PC-3 (cell line): ENCODE data around the gene KCNG2. TPM values are rescaled to one million over a fixed set of nuclear protein-coding genes. Genes with fewer than 3 reads are reported as not detected.

Experiments
- ATAC-seq: fragments of 200-7000 bp; cut with Tn5 transposase; 2 replicates; pipeline ENCODE4 v1.9.1; 2020; ENCODE audit warnings: mild to moderate bottlenecking, moderate library complexity
- BruUV-seq: library from RNA; stranded (reverse); fragments of 400-500 nt; replicated peaks from 2 replicates; lab custom pipeline; 2021; lab: Mats Ljungman, UMichigan
- CTCF ChIA-PET: fragments of 300-600 bp; sonication (Branson Sonifier 250); formaldehyde crosslinking; loops from one replicate; lab custom pipeline; 2022; ENCODE audit warnings: antibody characterized with exemption; lab: Charles Lee
- POLR2A ChIA-PET: fragments of 300-600 bp; sonication (Branson Sonifier 250); formaldehyde crosslinking; loops from one replicate; lab custom pipeline; 2022; ENCODE audit warnings: antibody characterized with exemption; ENCODE audit not compliant: unreplicated experiment; lab: Charles Lee
- DNase-seq: peaks from one replicate; pipeline ENCODE4 v3.0.0-alpha.2; 2015
- H2AFZ ChIP-seq: fragments of 300-600 bp; sonication (generic); 2 replicates; pipeline ENCODE4 v1.6.0; 2016; ENCODE audit warnings: antibody characterized with exemption, low read length
- H3F3A ChIP-seq: fragments of 300-600 bp; sonication (generic); one replicate; pipeline ENCODE4 v1.6.0; 2017; ENCODE audit warnings: antibody characterized with exemption, low read length, control low read depth, mild to moderate bottlenecking; ENCODE audit not compliant: unreplicated experiment
- H3K27ac ChIP-seq: fragments of 300-600 bp; sonication (generic); 2 replicates; pipeline ENCODE4 v1.5.1; 2016; ENCODE audit warnings: mild to moderate bottlenecking, low read length
- H3K27me3 ChIP-seq: fragments of 300-600 bp; sonication (generic); 2 replicates; pipeline ENCODE4 v1.6.1; 2016; ENCODE audit warnings: low read length, mixed read lengths
- H3K36me3 ChIP-seq: fragments of 300-600 bp; sonication (generic); 2 replicates; pipeline ENCODE4 v1.6.1; 2016; ENCODE audit warnings: low read depth, mixed run types, low read length, mixed read lengths
- H3K4me1 ChIP-seq: fragments of 300-600 bp; sonication (generic); 2 replicates; pipeline ENCODE4 v1.5.1; 2016; ENCODE audit warnings: low read length; ENCODE audit not compliant: insufficient read depth
- H3K4me2 ChIP-seq: fragments of 300-600 bp; sonication (generic); 2 replicates; pipeline ENCODE4 v1.6.0; 2016; ENCODE audit warnings: low read length
- H3K4me3 ChIP-seq: fragments of 300-600 bp; sonication (generic); 2 replicates; pipeline ENCODE4 v1.5.1; 2016; ENCODE audit warnings: mild to moderate bottlenecking, low read length, mixed read lengths
- H3K79me2 ChIP-seq: fragments of 300-600 bp; sonication (generic); 2 replicates; pipeline ENCODE4 v1.6.1; 2017; ENCODE audit warnings: low read length, mixed read lengths
- H3K9ac ChIP-seq: fragments of 300-600 bp; sonication (generic); 2 replicates; pipeline ENCODE4 v1.6.0; 2016; ENCODE audit warnings: mild to moderate bottlenecking, low read length
- H3K9me2 ChIP-seq: fragments of 300-600 bp; sonication (generic); replicated peaks from 2 replicates; pipeline ENCODE4 v1.6.1; 2016; ENCODE audit warnings: mixed run types, low read length, mixed read lengths
- H3K9me3 ChIP-seq: fragments of 300-600 bp; sonication (generic); 2 replicates; pipeline ENCODE4 v1.6.1; 2016; ENCODE audit warnings: low read length, mixed read lengths
- H4K20me1 ChIP-seq: fragments of 300-600 bp; sonication (generic); 2 replicates; pipeline ENCODE4 v1.6.1; 2016; ENCODE audit warnings: low read length, mixed read lengths
- CTCF ChIP-seq: fragments of 300-600 bp; sonication (generic); conservative IDR thresholded peaks from 2 replicates; pipeline ENCODE4 v1.5.1; 2017; ENCODE audit warnings: antibody characterized with exemption, low read depth, mild to moderate bottlenecking, low read length
- EZH2 ChIP-seq: fragments of 300-600 bp; sonication (generic); IDR thresholded peaks from one replicate; pipeline ENCODE4 v1.6.1; 2017; ENCODE audit warnings: antibody characterized with exemption, mild to moderate bottlenecking, low read length; ENCODE audit not compliant: unreplicated experiment
- EZH2phosphoT487 ChIP-seq: fragments of 300-600 bp; sonication (generic); IDR thresholded peaks from 2 replicates; pipeline ENCODE4 v1.6.1; 2018; ENCODE audit warnings: mild to moderate bottlenecking, antibody characterized with exemption, low read length, borderline replicate concordance
- intact Hi-C: fragments of 100-400 bp; cut with micrococcal nuclease; formaldehyde crosslinking; loops from 2 replicates; pipeline ENCODE4 v1.9.0; 2023
- total RNA-seq: library from RNA; depleted of rRNA; stranded (reverse); fragments of >200 nt; gene quantifications from 2 replicates; pipeline ENCODE4 v1.2.3, GENCODE V29; 2014

KCNG2 gene
- total RNA-seq, 1 experiment from 2014 or later: not detected

GRCh38 chr18:79834834-79835233 lies 37.1 kb downstream of the KCNG2 start:
- no peaks in the 10 kb centered on the region for H4K20me1 ChIP-seq
- no peaks in the 10 kb centered on the region for H3K4me1 ChIP-seq
- intact Hi-C loops: no loop called here
- no TSS peak for BruUV-seq
- H3K9ac ChIP-seq: no peak overlapping the region
- H3F3A ChIP-seq: no peaks in the 10 kb centered on the region
- H3K4me2 ChIP-seq: no peak overlapping the region
- H3K4me3 ChIP-seq: no peak overlapping the region
- no peaks in the 10 kb centered on the region for H3K9me2 ChIP-seq
- H2AFZ ChIP-seq: no peak overlapping the region
- H3K9me3 ChIP-seq: no peaks in the 10 kb centered on the region
- peaks cover 50% of the 10 kb centered on the region for H3K27me3 ChIP-seq
- no peaks in the 10 kb centered on the region for H3K36me3 ChIP-seq
- TF ChIP-seq CTCF (no peak), EZH2phosphoT487 (no peak), EZH2 (no peak)
- no peak overlapping the region for H3K27ac ChIP-seq
- ATAC-seq (no peak), DNase-seq (no peak)
- no peaks in the 10 kb centered on the region for H3K79me2 ChIP-seq
- ChIA-PET POLR2A (no interaction called here), CTCF (no interaction called here)

- BruUV-seq: no TSS peak
- no peak overlapping the region for H3K4me2 ChIP-seq
- CTCF ChIA-PET: no interaction called here
- H3K4me3 ChIP-seq: no peak overlapping the region
- intact Hi-C loops: no loop called here
- no peak for DNase-seq
- ATAC-seq: no peak
- no peak overlapping the region for H2AFZ ChIP-seq
- H4K20me1 ChIP-seq: no peaks in the 10 kb centered on the region
- no peaks in the 10 kb centered on the region for H3K9me2 ChIP-seq
- POLR2A ChIA-PET: no interaction called here
- H3K9me3 ChIP-seq: no peaks in the 10 kb centered on the region
- H3K4me1 ChIP-seq: peaks cover 6% of the 10 kb centered on the region; the same call in 1 of the 2 replicates
- H3F3A ChIP-seq: no peaks in the 10 kb centered on the region
- no peaks in the 10 kb centered on the region for H3K36me3 ChIP-seq
- H3K27ac ChIP-seq: no peak overlapping the region
- H3K79me2 ChIP-seq: no peaks in the 10 kb centered on the region
- no peak overlapping the region for H3K9ac ChIP-seq
- TF ChIP-seq EZH2phosphoT487 (no peak), CTCF (no peak), EZH2 (no peak)
- peaks cover 4% of the 10 kb centered on the region; the same call in 1 of the 2 replicates for H3K27me3 ChIP-seq
Measured at GRCh38 chr18:79841936-79842335, 44.2 kb downstream of the KCNG2 start.

- no TSS peak for BruUV-seq
Measured at GRCh38 chr18:79844999-79845563, 47.3 kb downstream of the KCNG2 start.

More at GRCh38 chr18:79844999-79845563, 47.3 kb downstream of the KCNG2 start:
- Histone ChIP-seq H3K4me3 (no peak overlapping the region), H2AFZ (no peak overlapping the region), H3K4me2 (no peak overlapping the region), H3K4me1 (peaks cover 6% of the 10 kb centered on the region; the same call in 1 of the 2 replicates), H4K20me1 (no peaks in the 10 kb centered on the region), H3K27ac (no peak overlapping the region), H3F3A (no peaks in the 10 kb centered on the region), H3K79me2 (no peaks in the 10 kb centered on the region), H3K9me2 (no peaks in the 10 kb centered on the region), H3K27me3 (no peaks in the 10 kb centered on the region), H3K36me3 (no peaks in the 10 kb centered on the region), H3K9ac (no peak overlapping the region), H3K9me3 (no peaks in the 10 kb centered on the region)
- no peak for DNase-seq
- TF ChIP-seq EZH2phosphoT487: no peak
- no peak for TF ChIP-seq EZH2
- TF ChIP-seq CTCF: no peak
- CTCF ChIA-PET: no interaction called here
- POLR2A ChIA-PET: no interaction called here
- intact Hi-C loops: no loop called here
- no peak for ATAC-seq
